K562 (cell line): ENCODE data around the gene C8A. TPM values are rescaled to one million over a fixed set of nuclear protein-coding genes. Genes with fewer than 3 reads are reported as not detected.

ENCODE experiments used
- ATAC-seq: fragments of 200-7000 bp; cut with Tn5 transposase; 3 replicates; pipeline ENCODE4 v1.9.1; 2020; ENCODE audit warnings: moderate library complexity
- BruUV-seq: library from RNA; stranded (reverse); fragments of 400-500 nt; replicated peaks from 2 replicates; lab custom pipeline; 2021; lab: Mats Ljungman, UMichigan
- CTCF ChIA-PET: fragments of 300-600 bp; formaldehyde crosslinking; extraction: SDS; loops from one replicate; lab custom pipeline; 2021; ENCODE audit warnings: low intra/inter-chr PET ratio; lab: Yijun Ruan, JAX
- POLR2A ChIA-PET: fragments of 300-600, 350-650 bp; sonication (Branson Sonifier 250); formaldehyde crosslinking; extraction: SDS; loops from one replicate; lab custom pipeline; 2021; ENCODE audit warnings: antibody characterized with exemption, inconsistent platforms; lab: Yijun Ruan, JAX
- DNase-seq, 4 experiments: peaks; one replicate each; pipeline versions ENCODE4 v3.0.0 to v3.0.0-alpha.2; 2011 to 2018; ENCODE audit warnings: low spot score in 3 of 4, mixed read lengths in 3 of 4; ENCODE audit errors: extremely low read depth in 1 of 4
- FAIRE-seq: peaks from 2 replicates; lab custom pipeline; 2011; peaks lifted over from hg19 to GRCh38; lab: Jason Lieb, UNC
- H2AFZ ChIP-seq: 2 replicates; pipeline ENCODE4 v1.6.0; 2011; ENCODE audit warnings: low read depth, low read length, control low read depth, inconsistent platforms
- H3K27ac ChIP-seq: fragments of 200-600 bp; 3 replicates; pipeline ENCODE4 v1.8.0; 2011; ENCODE audit warnings: low read depth, mild to moderate bottlenecking, control low read depth, inconsistent platforms, low read length, moderate library complexity, mixed read lengths; ENCODE audit errors: extremely low read depth
- H3K27me3 ChIP-seq, 2 experiments: fragments of 300-600 bp in 1 of 2; 2 replicates in 1 of 2; 3 replicates in 1 of 2; pipeline versions ENCODE4 v1.6.0 to v1.8.0; 2011; ENCODE audit warnings: inconsistent platforms in 2 of 2, low read length in 2 of 2, mild to moderate bottlenecking in 1 of 2, mixed read lengths in 1 of 2, moderate library complexity in 1 of 2; ENCODE audit not compliant: control insufficient read depth in 2 of 2, insufficient read depth in 2 of 2
- H3K36me3 ChIP-seq: fragments of 300-600 bp; 3 replicates; pipeline ENCODE4 v1.8.0; 2011; ENCODE audit warnings: mild to moderate bottlenecking, low read length, inconsistent platforms; ENCODE audit not compliant: control insufficient read depth, insufficient read depth
- H3K4me1 ChIP-seq, 2 experiments: fragments of 200-600 bp in 1 of 2; replicated peaks in 1 of 2; 2 replicates in 1 of 2; 3 replicates in 1 of 2; pipeline versions ENCODE4 v1.5.1 to v1.8.0; 2011; ENCODE audit warnings: inconsistent platforms in 2 of 2, low read length in 2 of 2, mild to moderate bottlenecking in 1 of 2, mixed read lengths in 1 of 2, moderate library complexity in 1 of 2; ENCODE audit not compliant: control insufficient read depth in 2 of 2, insufficient read depth in 2 of 2
- H3K4me2 ChIP-seq: 2 replicates; pipeline ENCODE4 v1.6.1; 2011; ENCODE audit warnings: low read length, control low read depth, inconsistent platforms, mixed read lengths; ENCODE audit not compliant: insufficient read depth
- H3K4me3 ChIP-seq: fragments of 200-600 bp; sonication (generic), shearing (Covaris generic); 2 replicates; pipeline ENCODE4 v1.5.1; 2016; ENCODE audit warnings: control low read depth, inconsistent platforms
- H3K79me2 ChIP-seq: fragments of 200-600 bp; 3 replicates; pipeline ENCODE4 v1.8.0; 2011; ENCODE audit warnings: low read length, inconsistent platforms; ENCODE audit not compliant: control insufficient read depth, insufficient read depth
- H3K9ac ChIP-seq, 2 experiments: 2 replicates each; pipeline versions ENCODE4 v1.6.0 to v1.6.1; 2011; ENCODE audit warnings: low read depth in 2 of 2, low read length in 2 of 2, control low read depth in 1 of 2, inconsistent platforms in 1 of 2, mild to moderate bottlenecking in 1 of 2, mixed read lengths in 1 of 2; ENCODE audit not compliant: insufficient read depth in 1 of 2
- H3K9me1 ChIP-seq: one replicate; pipeline ENCODE4 v1.6.0; 2011; ENCODE audit warnings: inconsistent platforms, mild to moderate bottlenecking, low read length, moderate library complexity; ENCODE audit not compliant: control insufficient read depth, insufficient read depth
- H3K9me3 ChIP-seq: replicated peaks from 2 replicates; pipeline ENCODE4 v1.5.1; 2011; ENCODE audit warnings: low read depth, low read length, inconsistent platforms; ENCODE audit not compliant: control insufficient read depth, insufficient read depth
- H4K20me1 ChIP-seq: replicated peaks from 2 replicates; pipeline ENCODE4 v1.6.1; 2011; ENCODE audit warnings: low read length, inconsistent platforms, mixed read lengths; ENCODE audit not compliant: control insufficient read depth, insufficient read depth
- CREB1 ChIP-seq, 2 experiments: sonication (generic) in 1 of 2; formaldehyde crosslinking in 1 of 2; IDR thresholded peaks; 2 replicates each; pipeline versions ENCODE4 v1.6.1 to v1.8.0; 2012 to 2022; ENCODE audit warnings: inconsistent platforms in 1 of 2, mild to moderate bottlenecking in 1 of 2, missing genetic modification reagents in 1 of 2, moderate library complexity in 1 of 2
- HDAC3 ChIP-seq: fragments of 450-650 bp; IDR thresholded peaks from 2 replicates; pipeline ENCODE4 v1.6.1; 2018; ENCODE audit warnings: borderline replicate concordance, mild to moderate bottlenecking, moderate library complexity; ENCODE audit not compliant: partially characterized antibody
- MTA2 ChIP-seq: fragments of 450-650 bp; IDR thresholded peaks from 2 replicates; pipeline ENCODE4 v1.6.1; 2016; ENCODE audit warnings: low read depth
- MYC ChIP-seq, 2 experiments: fragments of 250-450 bp in 1 of 2; sonication (Bioruptor Pico) in 1 of 2; IDR thresholded peaks; 2 replicates each; pipeline versions ENCODE4 v1.5.1 to v1.6.1; 2012 to 2021; ENCODE audit warnings: low read depth in 2 of 2, borderline replicate concordance in 1 of 2, improper control_type of control experiment in 1 of 2, low read length in 1 of 2, mild to moderate bottlenecking in 1 of 2, moderate library complexity in 1 of 2
- PCBP2 ChIP-seq: fragments of 200-400 bp; formaldehyde crosslinking; IDR thresholded peaks from 2 replicates; pipeline ENCODE4 v1.6.1; 2018; ENCODE audit warnings: low read length, low read depth, mild to moderate bottlenecking, moderate library complexity; ENCODE audit not compliant: poor library complexity, severe bottlenecking
- PHF21A ChIP-seq: fragments of 450-650 bp; IDR thresholded peaks from 2 replicates; pipeline ENCODE4 v1.6.1; 2017; ENCODE audit warnings: low read depth, borderline replicate concordance
- POLR2B ChIP-seq: fragments of 450-650 bp; IDR thresholded peaks from 2 replicates; pipeline ENCODE4 v1.6.1; 2018; ENCODE audit warnings: low read depth; ENCODE audit not compliant: partially characterized antibody
- RB1 ChIP-seq: fragments of 450-650 bp; IDR thresholded peaks from 2 replicates; pipeline ENCODE4 v1.6.1; 2017; ENCODE audit warnings: low read depth, mild to moderate bottlenecking
- SAP30 ChIP-seq: fragments of 200-600 bp; sonication (generic); IDR thresholded peaks from 2 replicates; pipeline ENCODE4 v1.6.1; 2012; ENCODE audit warnings: borderline replicate concordance, low read depth, mild to moderate bottlenecking, moderate library complexity, low read length, control low read depth, inconsistent platforms; ENCODE audit not compliant: insufficient read depth, poor library complexity, severe bottlenecking
- TFAM ChIP-seq: fragments of 250-450 bp; sonication (Bioruptor Pico); conservative IDR thresholded peaks from 2 replicates; pipeline ENCODE4 v1.5.0; 2021; ENCODE audit warnings: mild to moderate bottlenecking, moderate library complexity
- TFE3 ChIP-seq: fragments of 450-650 bp; formaldehyde crosslinking; IDR thresholded peaks from 2 replicates; pipeline ENCODE4 v1.4.0; 2020; ENCODE audit warnings: mild to moderate bottlenecking, mixed read lengths
- ZBTB9 ChIP-seq: fragments of 450-650 bp; formaldehyde crosslinking; IDR thresholded peaks from 2 replicates; pipeline ENCODE4 v1.4.0; 2020; ENCODE audit warnings: mild to moderate bottlenecking, moderate library complexity
- ZNF316 ChIP-seq: fragments of 450-650 bp; IDR thresholded peaks from 2 replicates; pipeline ENCODE4 v1.6.1; 2016
- WGBS: fragments of 100-300 bp; shearing (Covaris generic); methylation state at CpG from one replicate; pipeline ENCODE4 v1.1.6; 2016; ENCODE audit warnings: low coverage, mixed read lengths; ENCODE audit not compliant: insufficient coverage; ENCODE audit errors: missing lambda C conversion rate; 5-methylcytosine and 5-hydroxymethylcytosine counted together
- in situ Hi-C: fragments of 300-500 bp; cut with MboI; formaldehyde crosslinking; loops from 4 replicates; pipeline ENCODE4 v1.15.0; 2018; ENCODE audit warnings: inconsistent platforms, mixed read lengths
- intact Hi-C: fragments of 100-400 bp; cut with micrococcal nuclease; formaldehyde crosslinking; loops from 2 replicates; pipeline ENCODE4 v1.14.2; 2022
- polyA plus RNA-seq, 8 experiments: library from polyadenylated mRNA; depleted of rRNA in 4 of 8; stranded (reverse) in 5 of 8; unstranded in 3 of 8; fragments of >200 nt; fragmentation: Nextera tagmentation in 2 of 8; fragmentation: Illumina TruSeq in 1 of 8; extraction: Ambion mirVana in 2 of 8; extraction: Trizol in 1 of 8; gene quantifications; 2 replicates each; pipeline versions ENCODE4 v1.2.1 to v1.2.3, GENCODE V29; 2011 to 2014; ENCODE audit warnings: inconsistent platforms in 1 of 8, missing spikeins in 1 of 8
- total RNA-seq, 7 experiments: library from RNA; depleted of rRNA in 6 of 7; stranded (reverse); fragments of >200 nt in 6 of 7; fragmentation: Illumina TruSeq in 2 of 7; extraction: Trizol in 2 of 7; gene quantifications; 2 replicates each; pipeline versions ENCODE4 v1.2.1 to v1.2.3, GENCODE V29; 2011 to 2021; ENCODE audit warnings: low replicate concordance in 1 of 7
- TF ChIP-seq, protein P1 (sequence below): fragments of 450-650 bp; IDR thresholded peaks from 2 replicates; pipeline ENCODE4 v1.6.1; 2018; ENCODE audit not compliant: partially characterized antibody
- TF ChIP-seq, protein P2 (sequence below): fragments of 250-450 bp; sonication (Bioruptor Pico); IDR thresholded peaks from 2 replicates; pipeline ENCODE4 v1.8.0; 2022; ENCODE audit warnings: moderate library complexity, mild to moderate bottlenecking, inconsistent platforms

Gene C8A
- total and polyA plus RNA-seq, 9 of the 15 experiments (the other 6 are each of a cell fraction or from before 2014, with no cell fraction given): 0.09 TPM; not detected in 8

DNA sequence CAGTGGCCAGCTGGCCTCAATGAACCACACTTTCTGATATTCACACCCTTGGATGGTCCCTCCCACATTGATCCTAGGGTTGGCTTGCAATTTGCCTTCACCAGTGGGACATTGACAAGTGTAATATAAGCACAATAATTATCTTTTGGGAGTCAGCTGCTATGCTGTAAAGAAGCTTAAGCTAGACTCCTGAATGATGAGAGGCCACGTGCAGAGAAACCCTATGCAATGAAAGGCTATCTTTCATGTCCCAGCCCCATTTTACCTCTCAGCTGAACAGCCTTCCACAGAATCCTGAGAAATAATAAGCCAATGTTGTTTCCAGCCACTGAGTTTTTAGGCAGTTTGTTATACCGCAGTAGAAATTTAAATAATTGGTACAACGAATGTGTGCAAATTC, 11.1 kb upstream of the C8A start:
- 0% methylated on average over 3 of the region's 3 CpGs for WGBS
- in situ Hi-C loops: loop anchor here (25.0 kb wide), 1 partner anchor 1194 kb away; no protein-coding TSS in a partner anchor
- TF ChIP-seq ZNF316 (no peak), TFE3 (CRISPR knock-in tag) (no peak), CREB1 (IDR thresholded peaks at IDR 0.05) (no peak), CREB1 (CRISPR knock-in tag; IDR thresholded peaks at IDR 0.05) (no peak), POLR2B (no peak), MYC (IDR thresholded peaks at IDR 0.05; ENCODE audit: low read depth, low read length) (no peak), MYC (CRISPR knock-in tag; IDR thresholded peaks at IDR 0.05; ENCODE audit: borderline replicate concordance, low read depth) (no peak), SAP30 (no peak), HDAC3 (no peak), MTA2 (no peak), TFAM (CRISPR knock-in tag) (no peak), RB1 (no peak), PHF21A (no peak), PCBP2 (no peak), ZBTB9 (CRISPR knock-in tag) (no peak)
- TF ChIP-seq, protein P1, sequence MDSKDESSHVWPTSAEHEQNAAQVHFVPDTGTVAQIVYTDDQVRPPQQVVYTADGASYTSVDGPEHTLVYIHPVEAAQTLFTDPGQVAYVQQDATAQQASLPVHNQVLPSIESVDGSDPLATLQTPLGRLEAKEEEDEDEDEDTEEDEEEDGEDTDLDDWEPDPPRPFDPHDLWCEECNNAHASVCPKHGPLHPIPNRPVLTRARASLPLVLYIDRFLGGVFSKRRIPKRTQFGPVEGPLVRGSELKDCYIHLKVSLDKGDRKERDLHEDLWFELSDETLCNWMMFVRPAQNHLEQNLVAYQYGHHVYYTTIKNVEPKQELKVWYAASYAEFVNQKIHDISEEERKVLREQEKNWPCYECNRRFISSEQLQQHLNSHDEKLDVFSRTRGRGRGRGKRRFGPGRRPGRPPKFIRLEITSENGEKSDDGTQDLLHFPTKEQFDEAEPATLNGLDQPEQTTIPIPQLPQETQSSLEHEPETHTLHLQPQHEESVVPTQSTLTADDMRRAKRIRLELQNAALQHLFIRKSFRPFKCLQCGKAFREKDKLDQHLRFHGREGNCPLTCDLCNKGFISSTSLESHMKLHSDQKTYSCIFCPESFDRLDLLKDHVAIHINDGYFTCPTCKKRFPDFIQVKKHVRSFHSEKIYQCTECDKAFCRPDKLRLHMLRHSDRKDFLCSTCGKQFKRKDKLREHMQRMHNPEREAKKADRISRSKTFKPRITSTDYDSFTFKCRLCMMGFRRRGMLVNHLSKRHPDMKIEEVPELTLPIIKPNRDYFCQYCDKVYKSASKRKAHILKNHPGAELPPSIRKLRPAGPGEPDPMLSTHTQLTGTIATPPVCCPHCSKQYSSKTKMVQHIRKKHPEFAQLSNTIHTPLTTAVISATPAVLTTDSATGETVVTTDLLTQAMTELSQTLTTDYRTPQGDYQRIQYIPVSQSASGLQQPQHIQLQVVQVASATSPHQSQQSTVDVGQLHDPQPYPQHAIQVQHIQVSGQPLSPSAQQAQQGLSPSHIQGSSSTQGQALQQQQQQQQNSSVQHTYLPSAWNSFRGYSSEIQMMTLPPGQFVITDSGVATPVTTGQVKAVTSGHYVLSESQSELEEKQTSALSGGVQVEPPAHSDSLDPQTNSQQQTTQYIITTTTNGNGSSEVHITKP: no peak
- TF ChIP-seq, protein P2, sequence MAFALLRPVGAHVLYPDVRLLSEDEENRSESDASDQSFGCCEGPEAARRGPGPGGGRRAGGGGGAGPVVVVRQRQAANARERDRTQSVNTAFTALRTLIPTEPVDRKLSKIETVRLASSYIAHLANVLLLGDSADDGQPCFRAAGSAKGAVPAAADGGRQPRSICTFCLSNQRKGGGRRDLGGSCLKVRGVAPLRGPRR (CRISPR knock-in tag): no peak

More for the DNA sequence above, 11.1 kb upstream of the C8A start:
- CTCF ChIA-PET: no interaction called here
- H3K9ac ChIP-seq: no peak overlapping the region
- ATAC-seq (no peak), DNase-seq (no peak), FAIRE-seq (no peak)
- no peaks in the 10 kb centered on the region for H3K27me3 ChIP-seq
- POLR2A ChIA-PET: interaction anchor here (0.7 kb wide), 1 partner anchor 838 kb away, joined by 3 read pairs; no protein-coding TSS in a partner anchor
- H3K4me2 ChIP-seq: no peak overlapping the region
- no peak overlapping the region for H2AFZ ChIP-seq
- H3K36me3 ChIP-seq: no peaks in the 10 kb centered on the region
- no peak overlapping the region for H3K27ac ChIP-seq
- intact Hi-C loops: no loop called here
- no peak overlapping the region for H3K4me3 ChIP-seq
- BruUV-seq: no TSS peak
- H4K20me1 ChIP-seq: no peaks in the 10 kb centered on the region; the same call in 1 of the 2 replicates
- no peaks in the 10 kb centered on the region for H3K79me2 ChIP-seq
- H3K4me1 ChIP-seq: no peaks in the 10 kb centered on the region
- H3K9me3 ChIP-seq: no peaks in the 10 kb centered on the region
- no peaks in the 10 kb centered on the region for H3K9me1 ChIP-seq
